Measurements from ENCODE around the gene RIN1.
"Not testable (repeated sequence)": the region's sequence is repeated elsewhere in the genome, so short reads cannot be mapped to it uniquely, and the experiment has no call there.

Gene RIN1

GRCh38 chr11:66360406-66361073 is 24.3 kb upstream of the RIN1 start:
- no peak for DNase-seq

DNA sequence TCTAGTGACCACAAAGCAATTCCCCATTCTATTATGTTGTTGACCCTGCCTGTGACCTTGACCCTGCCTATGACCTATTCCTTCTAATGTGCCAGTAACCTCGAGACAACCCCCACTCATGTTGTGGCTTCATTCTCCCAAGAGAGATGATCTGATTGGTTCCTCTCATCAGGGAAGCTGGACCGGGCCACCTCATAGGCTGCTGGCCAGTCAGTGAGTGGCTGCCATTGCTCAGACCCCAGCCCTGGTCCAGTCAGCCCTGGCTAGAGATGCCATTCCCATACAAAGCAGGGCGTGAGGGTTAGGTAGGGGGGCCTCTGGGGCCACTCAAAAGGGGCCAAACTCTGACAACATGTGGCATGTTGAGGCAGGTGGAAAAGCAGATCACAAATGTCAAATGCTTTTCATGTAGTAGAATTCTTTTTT is 23.4 kb upstream of the RIN1 start:
- no peak for DNase-seq

DNA sequence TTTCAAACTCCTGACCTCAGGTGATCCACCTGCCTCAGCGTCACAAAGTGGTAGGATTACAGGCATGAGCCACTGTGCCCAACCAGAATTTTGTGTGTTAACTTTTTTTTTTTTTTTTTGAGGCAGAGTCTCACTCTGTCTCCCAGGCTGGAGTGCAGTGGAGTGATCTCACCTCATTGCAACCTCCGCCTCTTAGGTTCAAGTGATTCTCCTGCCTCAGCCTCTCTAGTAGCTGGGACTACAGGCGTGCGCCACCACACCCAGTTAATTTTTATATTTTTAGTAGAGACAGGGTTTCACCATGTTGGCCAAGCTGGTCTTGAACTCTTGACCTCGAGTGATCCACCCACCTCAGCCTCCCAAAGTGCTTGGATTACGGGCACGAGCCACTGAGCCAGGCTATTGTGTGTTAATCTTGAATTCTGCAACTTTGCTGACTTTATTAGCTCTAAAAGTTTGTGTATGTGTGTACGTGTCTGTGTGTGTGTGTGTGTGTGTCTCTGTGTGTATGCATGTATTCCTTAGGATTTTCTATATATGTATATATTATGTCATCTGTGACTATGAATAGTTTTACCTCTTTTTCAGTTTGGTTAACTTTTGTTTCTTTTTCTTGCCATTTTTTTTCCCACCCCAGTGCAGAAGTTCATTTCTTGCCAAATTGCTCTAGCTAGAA is 14.5 kb upstream of the RIN1 start:
- DNase-seq, result not testable (repeated sequence)

- DNase-seq, result no peak
Observed at GRCh38 chr11:66349084-66349386, 12.8 kb upstream of the RIN1 start.

DNA sequence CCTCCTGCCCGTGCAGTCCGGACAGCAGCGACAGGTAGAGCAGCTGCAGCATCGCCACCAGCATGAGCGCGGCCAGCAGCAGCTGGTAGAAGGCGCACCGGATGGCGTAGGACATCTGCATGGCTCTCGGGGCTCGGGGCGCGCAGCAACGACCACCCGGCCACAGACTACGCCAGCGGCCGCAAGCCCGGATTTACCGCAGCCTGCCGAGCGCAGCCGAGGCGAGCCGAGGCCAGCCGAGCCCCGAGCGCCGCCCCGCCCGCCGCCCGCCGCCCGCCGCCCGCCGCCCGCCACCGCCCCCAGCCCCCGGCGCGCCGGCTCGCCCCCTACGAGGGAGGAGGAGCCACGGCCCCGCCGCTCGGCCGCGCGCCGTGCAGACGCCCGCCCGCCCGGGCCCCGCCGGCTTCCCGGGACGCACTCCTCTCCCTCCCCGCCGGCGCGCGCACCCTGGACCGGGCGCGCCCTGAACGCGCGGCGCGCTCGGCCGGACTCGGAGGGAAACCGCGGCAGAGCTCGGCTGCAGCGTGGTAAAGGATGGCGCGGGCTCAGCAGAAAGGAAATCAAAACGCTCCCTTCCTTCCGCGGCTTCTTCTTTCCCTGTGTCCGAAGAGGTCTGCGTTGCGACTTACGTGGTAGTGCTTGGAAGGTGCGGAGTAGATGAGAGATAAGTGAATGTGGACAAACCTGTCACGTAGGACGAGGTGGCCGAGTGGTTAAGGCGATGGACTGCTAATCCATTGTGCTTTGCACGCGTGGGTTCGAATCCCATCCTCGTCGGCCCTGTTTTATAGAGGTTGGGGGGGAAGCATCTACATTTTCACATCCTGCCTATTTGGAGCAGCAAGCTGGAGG is 11.4 kb upstream of the RIN1 start, which contains the start of gene B4GAT1:
B4GAT1 (minus strand) TSS at position 205 of the 852 bp plus-strand sequence; CDS start at position 121, 84 bp downstream.
- DNase-seq, result peak; percentile 81

- DNase-seq, result no peak
Observed at GRCh38 chr11:66346476-66347424, 10.5 kb upstream of the RIN1 start.

DNA sequence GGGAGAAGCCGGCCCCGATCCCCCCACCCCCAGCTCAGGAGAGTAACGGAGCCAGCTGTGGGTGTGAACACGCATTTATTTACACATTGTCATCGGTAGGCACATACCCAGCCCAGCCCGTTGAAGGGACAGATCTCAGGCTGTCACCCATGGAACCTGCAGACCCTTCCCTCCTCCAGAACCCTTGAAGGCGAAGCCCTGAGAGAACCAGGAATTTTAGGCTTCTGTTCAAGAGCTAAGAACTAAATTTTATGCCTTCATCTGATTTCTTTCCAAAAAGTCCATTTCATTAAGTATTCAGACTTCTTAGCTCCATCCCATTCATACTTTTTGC is 9.0 kb upstream of the RIN1 start:
- DNase-seq, result no peak

- peak; percentile 88 for DNase-seq
Observed at GRCh38 chr11:66344550-66345315, 8.5 kb upstream of the RIN1 start, which contains the start of gene BRMS1. BRMS1 (minus strand) TSS chr11:66345104; CDS start chr11:66342234, 2,870 bp downstream.

DNA sequence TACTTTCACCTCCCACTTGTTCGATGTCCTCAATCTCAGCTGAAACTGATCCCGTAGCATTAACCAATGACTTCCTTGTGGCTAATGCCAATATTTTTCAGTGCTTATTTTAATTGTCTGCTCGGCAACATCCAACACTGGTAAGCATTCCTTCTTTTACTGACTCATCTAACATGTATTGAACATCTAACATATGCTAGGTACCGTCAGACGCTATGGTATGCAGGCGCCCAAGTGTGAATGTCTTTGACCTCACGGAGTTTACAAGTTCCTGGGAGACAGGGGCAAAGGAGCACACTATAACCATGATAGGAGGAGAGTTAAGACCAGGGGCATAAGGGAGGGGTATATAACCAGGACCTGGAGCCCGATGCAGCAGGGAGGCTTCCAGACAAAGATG is 6.9 kb upstream of the RIN1 start:
- DNase-seq, result no peak

DNA sequence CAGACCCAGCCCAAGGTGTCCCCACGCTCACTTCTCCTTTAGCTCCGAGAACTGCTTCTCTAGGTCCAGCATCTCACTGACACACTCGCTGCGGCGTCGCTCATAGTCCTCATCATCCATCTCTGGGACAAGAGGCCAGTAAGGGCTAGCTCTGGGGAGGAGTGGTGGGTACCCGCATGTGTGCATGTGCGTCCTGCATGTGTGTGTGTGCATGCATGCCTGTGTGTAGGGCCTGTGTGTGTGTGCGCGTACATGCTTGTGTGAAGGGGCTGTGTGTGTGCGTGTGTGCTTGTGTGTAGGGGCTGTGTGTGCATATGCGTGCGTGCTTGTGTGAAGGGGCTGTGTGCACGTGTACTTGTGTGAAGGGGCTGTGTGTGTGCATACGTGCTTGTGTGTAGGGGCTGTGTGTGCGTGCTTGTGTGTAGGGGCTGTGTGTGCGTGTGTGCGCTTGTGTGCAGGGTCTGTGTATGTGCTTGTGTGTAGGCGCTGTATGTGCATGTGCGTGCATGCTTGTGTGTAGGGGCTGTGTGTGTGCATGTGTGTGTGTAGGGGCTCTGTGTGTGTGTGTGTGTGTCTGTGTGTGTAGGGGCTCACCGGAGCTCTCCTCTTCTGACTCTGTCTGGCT is 5.4 kb upstream of the RIN1 start:
- DNase-seq, result no peak

GRCh38 chr11:66340596-66341501 is 4.6 kb upstream of the RIN1 start:
- no peak for DNase-seq

- no peak for DNase-seq
Observed at GRCh38 chr11:66339686-66340483, 3.7 kb upstream of the RIN1 start.

- no peak for DNase-seq
Observed at GRCh38 chr11:66339162-66339675, 3.0 kb upstream of the RIN1 start.

GRCh38 chr11:66338276-66339161 is 2.3 kb upstream of the RIN1 start:
- DNase-seq, result no peak

DNA sequence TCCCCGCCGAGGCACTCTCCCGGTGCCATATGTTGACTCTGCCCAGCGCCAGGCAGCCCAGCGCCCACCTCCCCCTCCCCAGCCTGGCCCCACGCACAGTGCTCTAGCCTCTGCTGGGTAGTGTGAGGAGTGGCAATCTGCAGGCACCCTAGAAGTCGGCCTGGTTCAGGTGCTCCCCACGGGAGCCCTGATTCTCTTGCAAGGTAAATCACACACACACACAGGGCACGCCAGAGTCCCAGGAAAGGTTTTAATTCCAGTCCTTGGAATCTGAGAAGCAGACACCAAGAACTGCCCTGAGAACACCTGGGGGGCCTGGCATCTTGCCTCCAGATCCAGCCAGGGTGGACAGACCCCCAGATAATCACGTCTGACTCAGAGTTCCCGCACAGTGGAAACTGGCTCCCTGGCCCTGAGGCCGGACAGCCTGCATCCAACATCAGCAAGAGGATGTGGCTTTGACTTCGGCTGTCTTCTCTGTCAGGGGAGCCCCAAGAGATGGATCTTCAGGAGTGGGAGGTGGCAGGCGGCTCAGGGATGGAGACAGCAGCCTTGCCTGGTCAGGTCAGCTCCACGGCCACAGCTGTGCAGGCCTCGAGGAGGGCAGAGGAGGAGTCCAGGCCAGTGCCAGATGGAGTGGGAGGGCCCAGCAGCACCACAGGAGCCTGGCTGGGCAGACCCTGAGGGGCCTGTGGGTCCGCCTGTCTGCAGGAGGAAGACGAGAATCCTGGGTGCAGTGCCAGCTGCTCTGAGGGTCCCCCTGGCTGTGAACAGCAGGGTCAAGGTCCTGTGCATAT is 1.1 kb upstream of the RIN1 start:
- DNase-seq, result no peak

- DNase-seq, result no peak
Observed at GRCh38 chr11:66335531-66336233, 552 bp downstream of the RIN1 start.

Data from GDM1 (cell line).